GM21367 (cell line): ENCODE data around the gene CELA3A.

Source experiments
- ATAC-seq: cut with Tn5 transposase; IDR thresholded peaks from one replicate; pipeline ENCODE4 v1.9.1; 2021; ENCODE audit not compliant: unreplicated experiment

Gene CELA3A

DNA sequence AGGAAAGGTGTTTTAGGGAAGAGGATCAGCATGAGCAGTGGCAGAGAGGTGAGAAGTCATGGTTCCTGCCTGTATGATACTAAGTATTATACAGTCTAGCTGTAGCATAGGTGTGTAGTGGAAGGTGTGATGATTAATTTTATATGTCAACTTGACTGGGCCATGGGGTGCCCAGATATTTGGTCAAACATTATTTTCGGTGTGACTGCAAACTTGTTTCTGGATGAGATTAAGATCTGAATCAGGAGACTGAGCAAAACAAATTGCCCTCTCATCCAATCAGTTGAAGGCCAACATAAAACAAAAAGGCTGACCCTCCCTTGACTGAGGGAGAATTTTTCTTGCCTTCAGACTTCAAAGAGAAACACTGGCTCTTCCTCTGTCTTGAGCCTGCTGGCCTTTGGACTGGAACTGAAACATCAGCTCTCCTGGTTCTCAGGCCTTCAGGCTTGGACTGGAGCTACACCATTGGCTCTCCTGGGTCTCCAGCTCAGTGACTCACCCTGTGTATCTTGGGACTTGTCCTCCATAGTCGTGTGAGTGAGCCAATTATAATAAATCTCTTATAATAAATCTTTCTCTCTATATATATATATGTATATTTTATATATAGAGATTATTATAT lies 44.3 kb downstream of the CELA3A start:
- no peak for ATAC-seq

DNA sequence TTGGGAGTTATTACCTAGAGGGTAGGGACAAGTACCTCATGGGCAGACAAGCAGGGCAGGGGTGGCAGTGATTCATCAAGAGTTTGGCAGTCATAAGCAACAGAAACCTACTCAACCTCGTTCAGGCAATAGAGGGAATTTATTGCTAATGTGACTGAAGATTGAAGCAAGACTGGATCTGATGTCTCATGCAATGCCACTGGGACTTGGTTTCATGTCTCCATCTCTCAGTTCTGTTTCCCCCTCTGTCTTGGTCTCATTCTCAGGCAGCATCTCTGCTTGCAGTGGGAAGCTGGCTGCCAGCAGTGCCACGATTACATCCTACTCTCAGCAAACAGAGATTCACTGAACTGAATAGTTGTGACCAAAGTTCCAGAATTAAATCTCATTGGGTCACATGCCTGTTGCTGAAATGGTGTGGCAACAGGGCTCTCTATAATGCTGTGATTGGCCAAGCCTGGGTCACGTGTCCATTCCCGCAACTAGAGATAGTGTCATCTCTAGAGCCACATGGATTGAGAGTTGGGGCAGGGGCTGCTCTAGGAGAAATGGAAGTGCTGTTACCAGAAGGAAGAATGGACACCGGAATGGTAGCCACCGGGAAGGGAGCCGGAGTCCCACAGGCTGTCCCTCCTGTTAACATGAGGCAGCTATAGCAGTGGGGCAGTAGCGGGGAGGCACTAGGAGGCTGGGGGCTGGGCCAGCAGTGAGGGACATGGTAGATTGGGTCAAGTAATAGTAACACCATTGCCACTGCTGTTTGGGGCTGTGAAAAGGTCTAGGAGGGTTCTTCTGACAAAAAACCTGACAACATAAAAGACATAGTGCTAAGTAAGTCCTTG lies 47.1 kb downstream of the CELA3A start:
- no peak for ATAC-seq

DNA sequence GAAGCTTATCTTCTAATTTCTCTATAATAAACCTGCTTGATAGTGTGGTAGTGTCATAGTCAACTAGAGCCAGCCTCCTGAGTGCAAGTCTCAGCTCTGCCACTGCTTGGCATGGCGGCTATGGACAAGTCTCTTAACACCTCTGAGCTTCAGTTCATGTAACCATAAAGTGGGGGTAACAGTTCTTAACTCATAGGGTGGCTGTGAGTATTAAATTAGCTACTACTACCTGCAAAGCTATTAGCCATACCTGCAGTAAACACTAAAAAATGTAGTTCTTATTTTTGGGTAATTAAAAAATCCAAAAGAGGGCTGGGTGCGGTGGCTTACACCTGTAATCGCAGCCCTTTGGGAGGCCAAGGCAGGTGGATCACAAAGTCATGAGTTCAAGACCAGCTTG lies 48.9 kb downstream of the CELA3A start:
- no peak for ATAC-seq

DNA sequence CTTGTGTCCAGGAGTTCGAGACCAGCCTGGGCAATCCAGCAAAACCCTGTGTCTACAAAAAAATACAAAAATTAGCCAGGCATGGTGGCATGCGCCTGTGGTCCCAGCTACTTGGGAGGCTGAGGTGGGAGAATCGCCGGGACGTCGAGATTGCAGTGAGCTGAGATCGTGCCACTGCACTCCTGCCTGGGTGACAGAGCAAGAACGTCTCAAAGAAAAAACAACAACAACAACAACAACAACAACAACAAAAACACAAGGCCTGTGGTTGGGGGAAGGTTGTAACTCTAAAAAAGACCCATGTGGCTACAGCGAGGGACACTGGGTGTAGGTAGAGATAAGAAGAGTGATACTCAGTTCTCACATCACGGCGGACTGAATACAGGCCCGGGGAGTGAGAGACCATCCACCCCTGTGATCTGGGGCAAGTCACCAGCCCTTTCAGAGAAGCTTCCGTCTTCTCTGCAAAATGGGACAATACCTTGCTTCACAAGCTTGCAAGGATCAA lies 50.2 kb downstream of the CELA3A start:
- ATAC-seq, result no peak

DNA sequence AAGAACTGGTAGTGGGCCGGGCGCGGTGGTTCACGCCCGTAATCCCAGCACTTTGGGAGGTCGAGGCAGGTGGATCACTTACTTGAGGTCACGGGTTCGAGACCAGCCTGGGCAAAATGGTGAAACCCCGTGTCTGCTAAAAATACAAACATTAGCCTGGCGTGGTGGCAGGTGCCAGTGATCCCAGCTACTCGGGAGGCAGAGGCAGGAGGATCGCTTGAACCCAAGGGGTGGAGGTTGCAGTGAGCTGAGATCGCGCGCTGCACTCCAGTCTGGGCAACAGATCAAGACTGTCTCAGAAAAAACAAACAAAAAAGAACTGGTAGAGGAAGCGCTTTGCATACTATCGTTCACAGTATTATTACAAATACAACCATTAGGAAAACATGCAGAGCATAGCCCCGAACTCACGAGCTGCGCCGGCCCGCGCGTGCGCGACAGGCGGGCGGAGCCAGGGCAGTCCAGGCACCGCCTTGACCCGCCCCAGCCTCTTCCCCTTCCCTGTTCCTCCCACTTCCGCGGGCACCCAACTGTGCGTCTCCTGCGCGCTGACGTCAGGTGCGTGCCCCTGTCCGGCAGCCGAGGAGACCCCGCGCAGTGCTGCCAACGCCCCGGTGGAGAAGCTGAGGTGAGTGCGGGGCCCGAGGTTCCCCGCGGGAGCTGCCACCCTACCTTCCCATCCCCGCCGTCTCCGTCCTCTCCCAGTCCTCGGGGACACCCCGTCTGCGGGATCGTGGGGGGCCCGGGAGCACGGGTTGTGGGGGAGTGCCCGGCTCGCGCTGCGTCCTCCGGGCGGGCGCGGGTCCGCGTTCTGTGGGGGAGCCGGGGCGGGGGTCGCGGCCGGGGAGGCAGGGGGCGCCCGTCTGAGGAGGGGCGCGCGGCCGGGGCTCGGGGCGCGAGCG lies 50.9 kb downstream of the CELA3A start, which contains the start of gene CDC42:
CDC42 (plus strand) TSS at position 595 of the 902 bp plus-strand sequence. CDS start 25,770 bp downstream, outside the sequence.
- peak; percentile 67 for ATAC-seq

DNA sequence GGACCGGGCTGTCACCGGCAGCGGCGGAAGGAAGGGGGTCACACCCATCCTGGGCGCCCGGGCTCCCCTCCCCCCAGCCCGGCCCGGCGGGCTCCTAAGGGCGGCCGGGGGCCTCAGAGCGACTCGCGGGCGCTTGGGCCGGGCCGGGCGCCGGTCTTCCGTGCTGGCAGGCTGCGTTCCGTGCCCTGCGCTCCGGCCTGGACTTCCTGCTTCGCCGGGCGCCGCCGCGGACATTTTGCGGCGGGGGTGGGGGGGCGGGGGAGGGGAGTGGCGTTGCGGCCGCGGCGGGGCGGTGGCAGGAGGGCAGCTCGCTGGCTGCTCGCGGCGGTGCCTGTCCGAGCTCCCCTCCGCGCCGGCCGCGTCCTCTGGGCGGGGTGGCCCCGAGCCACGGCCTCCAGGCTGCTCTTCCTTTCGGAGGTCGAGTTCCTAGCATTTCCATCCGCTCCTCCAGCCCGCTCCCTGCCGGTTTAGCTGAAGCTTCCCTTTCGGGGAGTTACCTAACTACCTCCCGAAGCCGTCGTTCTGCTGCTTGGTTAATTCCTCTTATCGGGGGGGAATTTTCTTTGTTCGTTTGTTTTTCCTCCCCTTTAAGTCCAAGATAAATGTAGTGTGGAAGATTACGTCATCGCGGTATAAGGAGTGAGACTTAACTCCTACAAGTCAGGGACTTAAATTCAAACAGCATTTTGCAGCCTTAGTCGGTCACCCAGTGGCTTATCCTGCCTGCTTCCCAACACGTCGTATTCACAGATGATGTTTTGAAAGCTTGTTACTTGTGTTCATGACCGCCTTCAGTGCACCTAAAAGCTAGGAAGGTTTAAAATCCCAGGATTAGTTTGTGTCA lies 51.8 kb downstream of the CELA3A start:
- ATAC-seq, result peak; percentile 28

DNA sequence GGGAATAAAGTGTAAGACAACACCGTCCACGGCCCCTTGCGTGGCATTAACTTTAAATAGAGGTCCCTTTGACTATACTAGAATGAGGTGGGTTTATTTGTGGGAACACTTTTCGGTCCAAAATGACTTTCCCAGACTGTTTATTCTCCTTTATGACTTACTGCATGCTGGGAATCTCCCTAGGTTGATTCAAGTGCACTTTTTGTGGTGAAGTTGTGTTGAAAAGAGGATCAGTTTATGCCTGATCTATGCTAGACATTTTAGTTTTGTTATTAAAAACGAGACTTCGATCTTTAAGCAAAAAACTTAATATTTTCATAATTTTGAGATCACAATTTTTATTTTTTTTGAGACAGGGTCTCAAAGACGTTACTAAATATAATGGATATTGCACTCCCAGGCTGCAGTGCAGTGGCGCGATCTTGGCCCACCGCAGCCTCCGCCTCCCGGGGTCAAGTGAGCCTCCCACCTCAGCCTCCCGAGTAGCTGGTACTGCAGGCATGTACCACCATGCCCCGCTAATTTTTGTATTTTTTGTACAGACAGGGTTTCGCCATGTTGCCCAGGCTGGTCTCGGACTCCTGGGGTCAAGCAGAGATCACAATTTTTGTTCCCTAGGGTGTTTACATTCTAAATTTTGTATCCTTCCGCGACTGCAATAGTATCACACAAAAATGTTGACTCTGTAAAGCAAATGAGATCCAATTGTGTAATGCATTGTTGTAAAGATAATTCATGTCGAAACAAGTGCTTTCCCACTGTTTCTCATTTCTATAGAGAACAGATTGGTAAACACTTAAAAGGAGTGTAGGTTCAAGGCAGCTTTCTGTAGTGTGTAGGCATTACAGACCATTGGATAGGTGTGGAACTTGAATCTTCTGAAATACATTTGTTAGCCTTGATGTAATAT lies 52.7 kb downstream of the CELA3A start:
- no peak for ATAC-seq

DNA sequence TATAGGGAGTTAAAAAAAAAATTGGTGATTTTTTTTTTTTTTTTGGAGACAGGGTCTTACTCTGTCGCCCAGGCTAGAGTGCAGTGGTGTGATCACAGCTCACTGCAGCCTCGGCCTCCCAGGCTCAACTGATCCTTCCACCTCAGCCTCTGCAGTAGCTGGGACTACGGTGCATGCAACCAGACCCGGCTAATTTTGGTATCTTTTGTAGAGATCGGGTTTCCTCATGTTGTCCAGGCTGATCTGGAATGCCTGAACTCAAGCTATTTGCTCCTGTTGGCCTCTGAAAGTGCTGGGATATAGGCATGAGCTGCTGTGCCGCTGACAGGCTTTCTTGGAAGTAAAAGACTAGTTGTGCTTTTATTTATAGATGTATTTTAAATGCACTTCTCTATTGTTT lies 54.0 kb downstream of the CELA3A start:
- no peak for ATAC-seq

DNA sequence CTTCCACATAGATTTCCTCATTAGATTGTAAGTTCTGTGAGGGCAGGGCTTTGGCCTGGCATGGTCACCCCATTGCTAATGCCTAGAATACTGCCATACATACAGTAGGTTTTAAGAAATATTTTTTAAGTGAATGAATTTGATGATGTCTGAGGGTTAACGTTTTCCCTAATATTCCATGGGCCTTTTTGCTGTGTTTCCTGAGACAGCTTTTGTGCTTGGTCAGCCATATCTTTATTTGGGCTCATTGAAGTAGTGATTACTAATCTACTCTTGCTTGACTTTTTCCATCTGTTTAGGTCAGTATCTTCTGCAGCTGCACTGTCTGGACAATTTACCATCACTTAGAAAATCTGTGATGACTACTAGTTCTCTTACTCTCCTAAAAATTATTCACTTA lies 54.6 kb downstream of the CELA3A start:
- ATAC-seq, result no peak

DNA sequence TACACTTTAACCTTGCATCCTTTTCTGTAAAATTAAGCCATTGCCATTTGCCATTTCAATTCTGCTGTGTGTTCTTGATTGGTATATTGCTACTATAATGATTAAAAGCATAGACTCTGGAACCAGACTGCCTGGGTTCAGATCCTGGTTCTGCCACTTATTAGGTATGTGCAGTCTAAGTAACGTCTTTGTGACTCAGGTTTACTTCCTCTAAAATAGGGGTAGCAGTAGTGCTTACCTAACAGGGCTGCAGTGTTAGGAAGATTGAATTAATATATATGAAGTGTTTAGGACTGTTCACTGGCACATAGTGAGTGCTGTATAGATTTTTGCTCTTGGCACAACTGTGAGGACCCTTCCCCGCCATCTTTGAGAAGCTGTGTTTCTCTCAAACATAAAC lies 55.5 kb downstream of the CELA3A start:
- no peak for ATAC-seq

DNA sequence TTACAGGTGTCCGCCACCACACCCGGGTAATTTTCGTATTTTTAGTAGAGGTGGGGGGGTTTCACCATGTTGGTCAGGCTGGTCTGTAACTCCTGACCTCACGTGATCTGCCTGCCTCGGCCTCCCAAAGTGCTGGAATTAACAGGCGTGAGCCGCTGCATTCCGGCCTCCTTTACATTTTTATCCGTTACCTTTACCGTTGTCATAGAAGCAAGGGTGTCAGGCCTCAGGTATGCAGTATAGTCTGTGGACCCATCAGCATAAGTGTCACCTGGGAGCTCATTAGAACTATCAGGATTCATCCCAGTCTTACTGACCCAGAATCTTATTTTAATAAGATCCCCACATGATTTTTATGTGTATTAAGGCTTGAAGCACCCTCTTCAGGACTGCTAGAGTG lies 56.4 kb downstream of the CELA3A start:
- ATAC-seq, result no peak
